ENCODE data around the gene CCDC174.

DNA sequence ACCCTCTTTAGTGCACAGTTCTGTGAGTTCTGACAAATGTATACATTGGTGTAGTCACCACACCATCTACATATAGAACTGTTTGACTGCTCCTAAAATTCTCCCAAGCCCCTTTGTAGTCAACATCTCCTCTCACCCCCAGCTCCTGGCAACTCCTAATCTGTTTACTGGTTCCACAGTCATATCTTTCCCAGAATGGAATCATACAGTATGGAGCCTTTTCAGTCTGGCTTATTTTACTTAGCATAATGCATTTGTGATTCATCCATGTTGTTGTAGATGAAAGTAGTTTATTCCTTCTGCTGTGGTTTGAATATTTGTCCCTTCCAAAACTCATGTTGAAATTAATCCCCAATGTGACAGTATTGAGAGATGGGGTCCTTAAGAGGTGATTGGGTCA lies 41.6 kb upstream of the CCDC174 start:
- TF ChIP-seq SUZ12 (IDR thresholded peaks at IDR 0.05) (no peak), CTBP1 (IDR thresholded peaks at IDR 0.05; ENCODE audit: borderline replicate concordance) (no peak), BHLHE40 (IDR thresholded peaks at IDR 0.05; ENCODE audit: borderline replicate concordance) (no peak), SP1 (IDR thresholded peaks at IDR 0.05) (no peak), ELF4 (IDR thresholded peaks at IDR 0.05) (no peak), FOXM1 (IDR thresholded peaks at IDR 0.05; ENCODE audit: borderline replicate concordance) (no peak), TARDBP (IDR thresholded peaks at IDR 0.05) (no peak), ZNF384 (IDR thresholded peaks at IDR 0.05) (no peak), ARNT (IDR thresholded peaks at IDR 0.05) (no peak), FOXA1 (IDR thresholded peaks at IDR 0.05) (no peak), FOXK2 (IDR thresholded peaks at IDR 0.05) (no peak), NFRKB (IDR thresholded peaks at IDR 0.05) (no peak), LEF1 (IDR thresholded peaks at IDR 0.05; ENCODE audit: borderline replicate concordance) (no peak)
- TF ChIP-seq, protein P1, sequence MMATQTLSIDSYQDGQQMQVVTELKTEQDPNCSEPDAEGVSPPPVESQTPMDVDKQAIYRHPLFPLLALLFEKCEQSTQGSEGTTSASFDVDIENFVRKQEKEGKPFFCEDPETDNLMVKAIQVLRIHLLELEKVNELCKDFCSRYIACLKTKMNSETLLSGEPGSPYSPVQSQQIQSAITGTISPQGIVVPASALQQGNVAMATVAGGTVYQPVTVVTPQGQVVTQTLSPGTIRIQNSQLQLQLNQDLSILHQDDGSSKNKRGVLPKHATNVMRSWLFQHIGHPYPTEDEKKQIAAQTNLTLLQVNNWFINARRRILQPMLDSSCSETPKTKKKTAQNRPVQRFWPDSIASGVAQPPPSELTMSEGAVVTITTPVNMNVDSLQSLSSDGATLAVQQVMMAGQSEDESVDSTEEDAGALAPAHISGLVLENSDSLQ (IDR thresholded peaks at IDR 0.05) = no peak
